K562 (cell line): ENCODE data around the gene ALG14.

Experiments
- CAMTA2 ChIP-seq: fragments of 250-450 bp; sonication (Bioruptor Pico); conservative IDR thresholded peaks from 2 replicates; pipeline ENCODE4 v1.5.1; 2022
- CEBPB ChIP-seq: fragments of 450-650 bp; IDR thresholded peaks from 2 replicates; pipeline ENCODE4 v1.6.1; 2016; ENCODE audit warnings: missing genetic modification characterization, missing compliant biosample characterization
- DPF2 ChIP-seq: fragments of 450-650 bp; IDR thresholded peaks from 2 replicates; pipeline ENCODE4 v1.6.1; 2016
- EZH2 ChIP-seq: IDR thresholded peaks from 2 replicates; pipeline ENCODE4 v1.6.1; 2012; ENCODE audit warnings: low read depth, mild to moderate bottlenecking, inconsistent platforms, low read length, borderline replicate concordance
- NRF1 ChIP-seq, 2 experiments: fragments of 450-650 bp; IDR thresholded peaks in 1 of 2; conservative IDR thresholded peaks in 1 of 2; 2 replicates each; pipeline ENCODE4 v1.6.1; 2014; ENCODE audit warnings: mild to moderate bottlenecking in 2 of 2
- PHB2 ChIP-seq: fragments of 450-650 bp; IDR thresholded peaks from 2 replicates; pipeline ENCODE4 v1.6.1; 2017; ENCODE audit warnings: low read depth
- RBFOX2 ChIP-seq: fragments of 200-400 bp; formaldehyde crosslinking; IDR thresholded peaks from 2 replicates; pipeline ENCODE4 v1.6.1; 2017; ENCODE audit warnings: low read depth, mild to moderate bottlenecking, low read length, moderate library complexity
- RBM34 ChIP-seq: fragments of 200-400 bp; formaldehyde crosslinking; IDR thresholded peaks from 2 replicates; pipeline ENCODE4 v1.6.1; 2018; ENCODE audit warnings: low read length, borderline replicate concordance; ENCODE audit not compliant: insufficient read depth
- U2AF2 ChIP-seq: fragments of 200-400 bp; formaldehyde crosslinking; optimal IDR thresholded peaks from 2 replicates; pipeline ENCODE3; 2017; ENCODE audit warnings: low read depth, mild to moderate bottlenecking, low read length
- TF ChIP-seq, protein P1 (sequence below), 3 experiments: IDR thresholded peaks in 2 of 3; conservative IDR thresholded peaks in 1 of 3; 2 replicates each; pipeline ENCODE4 v1.5.1; 2011 to 2012; ENCODE audit warnings: low read length in 3 of 3, mild to moderate bottlenecking in 3 of 3, control low read depth in 2 of 3, improper control_type of control experiment in 1 of 3, inconsistent platforms in 1 of 3, low read depth in 1 of 3, mixed read lengths in 1 of 3, moderate library complexity in 1 of 3; ENCODE audit not compliant: insufficient read depth in 2 of 3
- TF ChIP-seq, protein P2 (sequence below): sonication (generic); formaldehyde crosslinking; IDR thresholded peaks from 2 replicates; pipeline ENCODE4 v1.8.1; 2023; ENCODE audit warnings: mild to moderate bottlenecking, missing genetic modification reagents
- TF ChIP-seq, protein P3 (sequence below): fragments of 450-650 bp; IDR thresholded peaks from 2 replicates; pipeline ENCODE4 v1.6.1; 2016; ENCODE audit warnings: mild to moderate bottlenecking, moderate library complexity
- TF ChIP-seq, protein P4 (sequence below): sonication (generic); formaldehyde crosslinking; IDR thresholded peaks from 2 replicates; pipeline ENCODE4 v1.5.0; 2020; ENCODE audit warnings: missing genetic modification reagents
- TF ChIP-seq, protein P5 (sequence below), 2 experiments: fragments of 200-800 bp in 1 of 2; sonication (Bioruptor generic) in 1 of 2; sonication (generic) in 1 of 2; formaldehyde crosslinking in 1 of 2; IDR thresholded peaks in 1 of 2; conservative IDR thresholded peaks in 1 of 2; 2 replicates each; pipeline versions ENCODE4 v1.5.0 to v1.6.1; 2016 to 2020; ENCODE audit warnings: missing compliant biosample characterization in 1 of 2, missing genetic modification characterization in 1 of 2, missing genetic modification reagents in 1 of 2

DNA sequence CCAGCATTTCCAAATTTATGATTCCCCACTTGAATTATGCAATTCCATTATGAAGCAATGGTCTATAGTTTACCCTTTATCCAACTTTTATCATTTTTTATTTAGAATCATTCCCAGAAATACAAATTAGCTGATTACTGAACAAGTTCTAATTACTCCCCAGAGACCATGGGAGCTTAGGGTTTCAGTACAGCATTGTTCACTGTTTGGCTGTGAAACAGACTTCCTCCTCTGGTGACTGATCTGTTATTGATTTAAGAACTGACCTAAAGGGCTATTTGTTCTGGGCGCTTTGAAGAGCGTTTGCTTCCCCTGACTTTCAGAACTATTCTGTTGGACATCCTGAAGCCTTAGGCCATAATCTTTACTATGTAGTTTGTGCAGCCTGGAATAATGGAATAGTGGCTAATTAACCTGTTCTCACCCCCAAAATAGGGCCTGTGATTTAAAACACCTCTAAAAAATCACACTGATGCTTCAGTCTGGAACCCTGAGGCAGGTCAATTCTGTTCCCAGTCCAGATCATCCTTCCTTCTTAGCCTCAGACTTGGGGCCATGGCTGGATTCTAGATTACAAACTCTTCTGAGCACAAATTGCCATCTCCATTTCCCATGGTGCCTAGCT lies 58.7 kb downstream of the ALG14 start:
- TF ChIP-seq, protein P1, sequence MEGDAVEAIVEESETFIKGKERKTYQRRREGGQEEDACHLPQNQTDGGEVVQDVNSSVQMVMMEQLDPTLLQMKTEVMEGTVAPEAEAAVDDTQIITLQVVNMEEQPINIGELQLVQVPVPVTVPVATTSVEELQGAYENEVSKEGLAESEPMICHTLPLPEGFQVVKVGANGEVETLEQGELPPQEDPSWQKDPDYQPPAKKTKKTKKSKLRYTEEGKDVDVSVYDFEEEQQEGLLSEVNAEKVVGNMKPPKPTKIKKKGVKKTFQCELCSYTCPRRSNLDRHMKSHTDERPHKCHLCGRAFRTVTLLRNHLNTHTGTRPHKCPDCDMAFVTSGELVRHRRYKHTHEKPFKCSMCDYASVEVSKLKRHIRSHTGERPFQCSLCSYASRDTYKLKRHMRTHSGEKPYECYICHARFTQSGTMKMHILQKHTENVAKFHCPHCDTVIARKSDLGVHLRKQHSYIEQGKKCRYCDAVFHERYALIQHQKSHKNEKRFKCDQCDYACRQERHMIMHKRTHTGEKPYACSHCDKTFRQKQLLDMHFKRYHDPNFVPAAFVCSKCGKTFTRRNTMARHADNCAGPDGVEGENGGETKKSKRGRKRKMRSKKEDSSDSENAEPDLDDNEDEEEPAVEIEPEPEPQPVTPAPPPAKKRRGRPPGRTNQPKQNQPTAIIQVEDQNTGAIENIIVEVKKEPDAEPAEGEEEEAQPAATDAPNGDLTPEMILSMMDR (IDR thresholded peaks at IDR 0.05 in 2 of 3, conservative IDR thresholded peaks at IDR 0.05 in 1 of 3; ENCODE audit: insufficient read depth in 2 of 3, low read depth in 1 of 3, low read length in 3 of 3), result no peak
- TF ChIP-seq EZH2, result no peak
- TF ChIP-seq, protein P2, sequence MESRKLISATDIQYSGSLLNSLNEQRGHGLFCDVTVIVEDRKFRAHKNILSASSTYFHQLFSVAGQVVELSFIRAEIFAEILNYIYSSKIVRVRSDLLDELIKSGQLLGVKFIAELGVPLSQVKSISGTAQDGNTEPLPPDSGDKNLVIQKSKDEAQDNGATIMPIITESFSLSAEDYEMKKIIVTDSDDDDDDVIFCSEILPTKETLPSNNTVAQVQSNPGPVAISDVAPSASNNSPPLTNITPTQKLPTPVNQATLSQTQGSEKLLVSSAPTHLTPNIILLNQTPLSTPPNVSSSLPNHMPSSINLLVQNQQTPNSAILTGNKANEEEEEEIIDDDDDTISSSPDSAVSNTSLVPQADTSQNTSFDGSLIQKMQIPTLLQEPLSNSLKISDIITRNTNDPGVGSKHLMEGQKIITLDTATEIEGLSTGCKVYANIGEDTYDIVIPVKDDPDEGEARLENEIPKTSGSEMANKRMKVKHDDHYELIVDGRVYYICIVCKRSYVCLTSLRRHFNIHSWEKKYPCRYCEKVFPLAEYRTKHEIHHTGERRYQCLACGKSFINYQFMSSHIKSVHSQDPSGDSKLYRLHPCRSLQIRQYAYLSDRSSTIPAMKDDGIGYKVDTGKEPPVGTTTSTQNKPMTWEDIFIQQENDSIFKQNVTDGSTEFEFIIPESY (CRISPR knock-in tag), result no peak
- TF ChIP-seq CEBPB, result no peak
- no peak for TF ChIP-seq NRF1 (conservative IDR thresholded peaks at IDR 0.05 in 1 of 2, IDR thresholded peaks at IDR 0.05 in 1 of 2)
- TF ChIP-seq, protein P3, sequence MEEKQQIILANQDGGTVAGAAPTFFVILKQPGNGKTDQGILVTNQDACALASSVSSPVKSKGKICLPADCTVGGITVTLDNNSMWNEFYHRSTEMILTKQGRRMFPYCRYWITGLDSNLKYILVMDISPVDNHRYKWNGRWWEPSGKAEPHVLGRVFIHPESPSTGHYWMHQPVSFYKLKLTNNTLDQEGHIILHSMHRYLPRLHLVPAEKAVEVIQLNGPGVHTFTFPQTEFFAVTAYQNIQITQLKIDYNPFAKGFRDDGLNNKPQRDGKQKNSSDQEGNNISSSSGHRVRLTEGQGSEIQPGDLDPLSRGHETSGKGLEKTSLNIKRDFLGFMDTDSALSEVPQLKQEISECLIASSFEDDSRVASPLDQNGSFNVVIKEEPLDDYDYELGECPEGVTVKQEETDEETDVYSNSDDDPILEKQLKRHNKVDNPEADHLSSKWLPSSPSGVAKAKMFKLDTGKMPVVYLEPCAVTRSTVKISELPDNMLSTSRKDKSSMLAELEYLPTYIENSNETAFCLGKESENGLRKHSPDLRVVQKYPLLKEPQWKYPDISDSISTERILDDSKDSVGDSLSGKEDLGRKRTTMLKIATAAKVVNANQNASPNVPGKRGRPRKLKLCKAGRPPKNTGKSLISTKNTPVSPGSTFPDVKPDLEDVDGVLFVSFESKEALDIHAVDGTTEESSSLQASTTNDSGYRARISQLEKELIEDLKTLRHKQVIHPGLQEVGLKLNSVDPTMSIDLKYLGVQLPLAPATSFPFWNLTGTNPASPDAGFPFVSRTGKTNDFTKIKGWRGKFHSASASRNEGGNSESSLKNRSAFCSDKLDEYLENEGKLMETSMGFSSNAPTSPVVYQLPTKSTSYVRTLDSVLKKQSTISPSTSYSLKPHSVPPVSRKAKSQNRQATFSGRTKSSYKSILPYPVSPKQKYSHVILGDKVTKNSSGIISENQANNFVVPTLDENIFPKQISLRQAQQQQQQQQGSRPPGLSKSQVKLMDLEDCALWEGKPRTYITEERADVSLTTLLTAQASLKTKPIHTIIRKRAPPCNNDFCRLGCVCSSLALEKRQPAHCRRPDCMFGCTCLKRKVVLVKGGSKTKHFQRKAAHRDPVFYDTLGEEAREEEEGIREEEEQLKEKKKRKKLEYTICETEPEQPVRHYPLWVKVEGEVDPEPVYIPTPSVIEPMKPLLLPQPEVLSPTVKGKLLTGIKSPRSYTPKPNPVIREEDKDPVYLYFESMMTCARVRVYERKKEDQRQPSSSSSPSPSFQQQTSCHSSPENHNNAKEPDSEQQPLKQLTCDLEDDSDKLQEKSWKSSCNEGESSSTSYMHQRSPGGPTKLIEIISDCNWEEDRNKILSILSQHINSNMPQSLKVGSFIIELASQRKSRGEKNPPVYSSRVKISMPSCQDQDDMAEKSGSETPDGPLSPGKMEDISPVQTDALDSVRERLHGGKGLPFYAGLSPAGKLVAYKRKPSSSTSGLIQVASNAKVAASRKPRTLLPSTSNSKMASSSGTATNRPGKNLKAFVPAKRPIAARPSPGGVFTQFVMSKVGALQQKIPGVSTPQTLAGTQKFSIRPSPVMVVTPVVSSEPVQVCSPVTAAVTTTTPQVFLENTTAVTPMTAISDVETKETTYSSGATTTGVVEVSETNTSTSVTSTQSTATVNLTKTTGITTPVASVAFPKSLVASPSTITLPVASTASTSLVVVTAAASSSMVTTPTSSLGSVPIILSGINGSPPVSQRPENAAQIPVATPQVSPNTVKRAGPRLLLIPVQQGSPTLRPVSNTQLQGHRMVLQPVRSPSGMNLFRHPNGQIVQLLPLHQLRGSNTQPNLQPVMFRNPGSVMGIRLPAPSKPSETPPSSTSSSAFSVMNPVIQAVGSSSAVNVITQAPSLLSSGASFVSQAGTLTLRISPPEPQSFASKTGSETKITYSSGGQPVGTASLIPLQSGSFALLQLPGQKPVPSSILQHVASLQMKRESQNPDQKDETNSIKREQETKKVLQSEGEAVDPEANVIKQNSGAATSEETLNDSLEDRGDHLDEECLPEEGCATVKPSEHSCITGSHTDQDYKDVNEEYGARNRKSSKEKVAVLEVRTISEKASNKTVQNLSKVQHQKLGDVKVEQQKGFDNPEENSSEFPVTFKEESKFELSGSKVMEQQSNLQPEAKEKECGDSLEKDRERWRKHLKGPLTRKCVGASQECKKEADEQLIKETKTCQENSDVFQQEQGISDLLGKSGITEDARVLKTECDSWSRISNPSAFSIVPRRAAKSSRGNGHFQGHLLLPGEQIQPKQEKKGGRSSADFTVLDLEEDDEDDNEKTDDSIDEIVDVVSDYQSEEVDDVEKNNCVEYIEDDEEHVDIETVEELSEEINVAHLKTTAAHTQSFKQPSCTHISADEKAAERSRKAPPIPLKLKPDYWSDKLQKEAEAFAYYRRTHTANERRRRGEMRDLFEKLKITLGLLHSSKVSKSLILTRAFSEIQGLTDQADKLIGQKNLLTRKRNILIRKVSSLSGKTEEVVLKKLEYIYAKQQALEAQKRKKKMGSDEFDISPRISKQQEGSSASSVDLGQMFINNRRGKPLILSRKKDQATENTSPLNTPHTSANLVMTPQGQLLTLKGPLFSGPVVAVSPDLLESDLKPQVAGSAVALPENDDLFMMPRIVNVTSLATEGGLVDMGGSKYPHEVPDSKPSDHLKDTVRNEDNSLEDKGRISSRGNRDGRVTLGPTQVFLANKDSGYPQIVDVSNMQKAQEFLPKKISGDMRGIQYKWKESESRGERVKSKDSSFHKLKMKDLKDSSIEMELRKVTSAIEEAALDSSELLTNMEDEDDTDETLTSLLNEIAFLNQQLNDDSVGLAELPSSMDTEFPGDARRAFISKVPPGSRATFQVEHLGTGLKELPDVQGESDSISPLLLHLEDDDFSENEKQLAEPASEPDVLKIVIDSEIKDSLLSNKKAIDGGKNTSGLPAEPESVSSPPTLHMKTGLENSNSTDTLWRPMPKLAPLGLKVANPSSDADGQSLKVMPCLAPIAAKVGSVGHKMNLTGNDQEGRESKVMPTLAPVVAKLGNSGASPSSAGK, result no peak
- no peak for TF ChIP-seq RBM34
- no peak for TF ChIP-seq CAMTA2
- TF ChIP-seq RBFOX2, result no peak
- TF ChIP-seq, protein P4, sequence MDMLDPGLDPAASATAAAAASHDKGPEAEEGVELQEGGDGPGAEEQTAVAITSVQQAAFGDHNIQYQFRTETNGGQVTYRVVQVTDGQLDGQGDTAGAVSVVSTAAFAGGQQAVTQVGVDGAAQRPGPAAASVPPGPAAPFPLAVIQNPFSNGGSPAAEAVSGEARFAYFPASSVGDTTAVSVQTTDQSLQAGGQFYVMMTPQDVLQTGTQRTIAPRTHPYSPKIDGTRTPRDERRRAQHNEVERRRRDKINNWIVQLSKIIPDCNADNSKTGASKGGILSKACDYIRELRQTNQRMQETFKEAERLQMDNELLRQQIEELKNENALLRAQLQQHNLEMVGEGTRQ (CRISPR knock-in tag), result no peak
- no peak for TF ChIP-seq PHB2
- TF ChIP-seq U2AF2, result no peak
- no peak for TF ChIP-seq DPF2
- TF ChIP-seq, protein P5, sequence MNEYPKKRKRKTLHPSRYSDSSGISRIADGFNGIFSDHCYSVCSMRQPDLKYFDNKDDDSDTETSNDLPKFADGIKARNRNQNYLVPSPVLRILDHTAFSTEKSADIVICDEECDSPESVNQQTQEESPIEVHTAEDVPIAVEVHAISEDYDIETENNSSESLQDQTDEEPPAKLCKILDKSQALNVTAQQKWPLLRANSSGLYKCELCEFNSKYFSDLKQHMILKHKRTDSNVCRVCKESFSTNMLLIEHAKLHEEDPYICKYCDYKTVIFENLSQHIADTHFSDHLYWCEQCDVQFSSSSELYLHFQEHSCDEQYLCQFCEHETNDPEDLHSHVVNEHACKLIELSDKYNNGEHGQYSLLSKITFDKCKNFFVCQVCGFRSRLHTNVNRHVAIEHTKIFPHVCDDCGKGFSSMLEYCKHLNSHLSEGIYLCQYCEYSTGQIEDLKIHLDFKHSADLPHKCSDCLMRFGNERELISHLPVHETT (CRISPR knock-in tag; conservative IDR thresholded peaks at IDR 0.05 in 1 of 2, IDR thresholded peaks at IDR 0.05 in 1 of 2), result no peak
